Amniotic epithelial cell (primary cell): ENCODE measurements around the gene ZBTB21.
"Not testable (repeated sequence)": the region's sequence is repeated elsewhere in the genome, so short reads cannot be mapped to it uniquely, and the experiment has no call there.

Source experiments
- DNase-seq: peaks from one replicate; pipeline ENCODE4 v3.0.0-alpha.2; 2010; ENCODE audit warnings: low read depth

ZBTB21 gene

DNA sequence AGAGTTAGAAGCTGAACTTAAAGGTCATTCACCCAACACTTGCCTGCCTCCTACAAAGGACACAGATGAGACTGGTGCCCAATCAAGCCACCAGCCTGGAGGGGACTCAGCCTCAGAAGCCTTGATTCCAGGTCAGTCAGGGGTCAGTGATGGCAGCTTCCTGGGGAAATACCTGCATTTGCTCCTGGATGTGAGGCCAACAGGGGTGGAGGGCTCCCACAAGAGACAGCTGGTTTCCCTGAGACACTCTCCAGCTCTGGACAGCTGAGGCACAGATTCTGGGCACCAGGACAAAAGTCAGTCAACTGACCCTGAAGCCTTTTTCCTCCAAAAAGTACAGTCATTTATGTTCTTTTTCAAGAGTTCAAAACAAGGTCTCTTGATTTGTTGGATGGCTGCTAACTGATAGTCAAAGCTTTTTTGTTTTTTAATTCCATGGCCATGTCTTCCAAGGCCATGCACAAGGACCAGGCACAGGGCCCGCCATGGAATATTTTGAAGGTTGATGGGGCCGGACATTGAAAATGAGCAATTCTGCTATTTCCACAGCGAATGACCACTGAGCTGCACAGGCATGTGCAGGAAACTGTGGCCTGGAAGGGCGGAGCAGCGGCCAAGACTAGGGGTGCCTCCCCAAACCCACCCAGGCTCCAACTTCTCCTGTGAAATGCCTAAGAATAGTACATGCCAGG lies 58.1 kb downstream of the ZBTB21 start:
- DNase-seq, result no peak

DNA sequence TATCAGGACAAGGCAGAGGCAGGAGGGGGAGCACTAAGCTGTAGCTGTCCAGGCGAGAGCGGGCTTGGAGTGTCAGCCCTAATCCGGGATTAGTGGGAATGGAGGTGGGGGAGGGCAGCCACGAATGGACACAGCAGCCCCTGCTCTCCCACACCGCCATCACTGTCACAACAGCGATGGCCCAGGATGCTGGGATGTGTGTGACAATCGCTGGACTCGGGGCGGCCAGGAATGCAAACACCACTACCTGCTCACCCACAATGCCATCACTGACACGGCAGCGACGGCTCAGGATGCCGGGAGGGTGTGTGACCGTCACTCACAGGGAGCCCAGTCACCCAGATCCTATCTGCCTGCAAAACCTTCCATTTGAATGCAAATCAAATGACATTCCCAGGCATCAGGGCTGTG lies 59.2 kb downstream of the ZBTB21 start:
- no peak for DNase-seq

DNA sequence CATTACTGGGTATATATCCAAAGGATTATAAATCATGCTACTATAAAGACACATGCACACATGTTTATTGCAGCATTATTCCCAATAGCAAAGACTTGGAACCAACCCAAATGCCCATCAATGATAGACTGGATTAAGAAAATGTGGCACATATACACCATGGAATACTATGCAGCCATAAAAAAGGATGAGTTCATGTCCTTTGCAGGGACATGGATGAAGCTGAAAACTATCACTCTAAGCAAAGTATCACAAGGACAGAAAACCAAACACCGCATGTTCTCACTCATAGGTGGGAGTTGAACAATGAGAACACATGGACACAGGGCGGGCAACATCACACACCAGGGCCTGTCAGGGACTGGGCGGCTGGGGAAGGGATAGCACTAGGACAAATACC lies 60.5 kb downstream of the ZBTB21 start:
- not testable (repeated sequence) for DNase-seq

DNA sequence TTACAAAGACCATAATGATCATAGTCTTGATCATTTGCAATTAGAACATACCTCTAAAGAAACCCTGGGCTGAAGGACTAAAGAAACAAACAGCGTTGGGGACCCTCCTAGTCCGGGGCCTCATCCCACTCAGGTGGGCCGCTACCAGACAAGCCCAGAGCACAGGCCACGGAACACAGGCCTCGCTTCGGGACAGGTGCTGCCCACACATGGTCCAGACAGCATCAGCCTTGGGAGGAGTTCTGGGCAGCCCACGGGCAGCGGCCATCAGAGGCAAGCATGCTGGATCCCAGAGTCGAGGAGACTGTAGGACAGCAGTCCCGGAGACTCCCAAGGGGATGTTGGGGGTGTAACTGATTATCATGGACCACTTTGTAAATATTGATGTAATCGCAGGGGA lies 61.3 kb downstream of the ZBTB21 start:
- no peak for DNase-seq

DNA sequence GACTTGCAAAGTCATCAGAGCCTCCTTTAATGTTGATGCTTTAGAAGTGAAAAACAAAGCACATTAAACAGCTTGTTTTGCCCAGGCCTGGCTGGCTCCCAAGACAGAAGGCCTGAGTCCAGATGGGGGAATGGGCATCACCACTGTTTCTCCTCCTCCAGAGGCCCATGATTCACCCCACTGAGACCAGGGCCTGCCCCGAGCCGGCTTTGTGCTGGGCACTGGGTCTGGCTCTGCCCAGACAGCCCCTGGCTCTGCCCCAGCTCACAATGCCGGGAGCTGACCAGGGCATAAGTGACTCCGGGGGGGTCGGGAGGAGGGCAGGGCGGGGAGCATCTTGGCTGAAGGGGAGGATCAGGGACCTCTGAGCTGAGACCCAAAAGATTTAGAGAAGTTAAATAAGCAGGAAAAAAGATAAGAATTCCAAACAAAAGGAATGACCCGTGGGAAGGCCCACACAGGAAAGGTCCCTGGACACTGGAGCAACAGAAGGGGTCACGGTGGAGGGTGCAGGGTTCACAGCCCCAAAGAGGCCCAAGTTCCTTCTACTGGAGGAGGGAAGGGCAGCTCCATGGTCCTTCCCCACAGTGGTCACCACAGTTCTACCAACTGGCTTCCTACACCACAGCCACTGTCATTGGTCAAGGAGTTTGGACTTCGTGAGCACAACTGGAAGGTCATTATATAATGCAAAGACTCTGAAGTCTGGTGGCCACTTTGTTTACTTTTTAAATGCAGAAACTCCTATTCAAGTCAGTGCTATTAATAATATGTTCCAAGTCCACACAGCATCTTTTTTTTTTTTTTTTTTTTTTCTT lies 61.9 kb downstream of the ZBTB21 start:
- DNase-seq, result peak; percentile 61

DNA sequence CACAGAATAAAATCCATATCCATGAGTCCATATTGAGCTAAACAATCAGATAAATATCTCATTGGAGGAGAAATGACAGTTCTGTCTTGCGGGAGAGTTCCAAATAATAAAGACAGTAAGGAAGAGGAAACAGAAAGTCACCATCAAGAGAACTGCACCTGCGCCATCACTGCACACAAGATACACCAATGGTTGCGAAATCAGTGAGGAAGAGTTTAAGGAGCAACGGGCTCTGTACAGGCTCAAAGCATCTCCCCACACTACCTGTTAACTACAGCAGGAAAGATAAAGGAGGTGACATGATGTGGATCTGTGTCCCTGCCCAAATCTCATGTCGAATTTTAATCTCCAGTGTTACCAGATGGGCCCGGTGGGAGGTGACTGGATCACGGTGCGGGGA lies 64.2 kb downstream of the ZBTB21 start:
- no peak for DNase-seq

DNA sequence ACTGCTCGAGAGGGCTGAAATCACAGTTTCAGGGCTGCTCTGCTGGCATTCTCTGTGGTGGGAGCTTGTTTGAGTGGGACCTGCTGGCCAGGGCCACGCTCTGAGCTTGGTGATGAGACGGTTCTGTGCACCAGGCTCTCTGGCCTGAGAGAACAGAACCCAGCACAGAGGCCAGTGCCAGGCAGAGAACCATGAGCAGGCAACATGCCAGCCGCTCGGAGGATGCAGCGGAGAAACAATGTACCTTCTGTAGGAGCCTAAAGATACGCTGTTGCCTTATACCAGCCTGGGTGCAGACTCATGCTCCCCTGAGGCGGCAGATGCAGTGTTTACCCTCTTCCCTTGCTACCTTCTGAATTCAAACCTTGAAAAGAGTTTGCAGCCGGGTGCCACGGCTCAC lies 66.3 kb downstream of the ZBTB21 start:
- DNase-seq, result no peak

DNA sequence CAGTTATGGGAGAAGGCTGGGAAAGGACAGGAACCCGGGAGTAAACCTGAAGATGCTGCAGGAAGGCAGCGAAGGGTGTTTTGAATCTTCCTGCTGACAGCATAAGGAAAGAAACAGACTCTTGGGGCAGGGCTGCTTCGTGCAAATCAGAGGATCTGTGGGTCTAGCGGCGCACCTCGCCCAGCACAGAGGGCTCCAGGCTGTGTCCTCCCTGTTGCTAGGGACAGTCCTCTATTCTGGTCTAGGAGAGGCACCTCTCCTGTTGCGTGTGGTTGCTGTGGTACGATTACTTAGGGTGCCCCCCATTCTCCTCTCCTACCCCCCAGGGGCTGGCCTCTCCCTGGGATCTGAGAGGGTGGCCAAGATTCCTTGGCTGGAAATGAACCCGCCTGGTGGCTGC lies 67.7 kb downstream of the ZBTB21 start:
- no peak for DNase-seq

DNA sequence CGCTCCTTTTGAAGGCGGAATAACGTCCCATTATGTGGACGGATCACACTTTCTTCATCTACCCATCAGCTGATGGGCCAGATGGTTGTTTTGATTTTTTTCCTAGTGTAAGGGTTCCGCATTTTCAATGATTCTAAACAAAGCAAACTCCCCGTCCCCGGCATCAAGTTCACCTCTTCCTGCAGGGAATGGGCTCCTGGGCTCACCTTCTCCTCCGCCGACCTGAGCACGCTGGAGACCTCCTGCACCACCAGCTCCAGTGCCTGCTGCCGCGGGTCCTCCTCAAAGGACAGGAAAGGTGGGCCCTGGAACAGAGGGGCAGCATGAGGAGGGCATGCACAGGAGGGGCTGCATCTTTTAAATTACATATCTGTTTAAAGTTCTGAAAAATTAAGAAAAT lies 68.2 kb downstream of the ZBTB21 start:
- DNase-seq, result no peak

DNA sequence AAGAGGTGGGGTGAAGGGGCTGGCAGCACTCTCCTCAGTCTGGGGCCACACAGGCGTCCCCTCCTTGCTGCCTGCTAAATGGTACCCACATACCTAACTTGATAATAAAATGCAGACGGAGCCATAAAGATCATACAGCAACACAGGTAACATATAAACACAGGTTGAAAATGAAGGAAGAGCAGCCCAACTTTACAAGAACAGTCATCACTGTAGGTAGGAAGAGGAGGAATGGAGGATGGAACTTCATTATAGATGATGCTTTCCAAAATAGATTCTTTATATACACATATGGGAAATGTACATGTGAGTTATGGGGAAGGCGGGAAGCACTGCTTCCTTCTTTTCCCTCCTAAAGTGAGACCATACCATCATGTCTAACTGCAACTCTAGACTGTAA lies 69.7 kb downstream of the ZBTB21 start:
- no peak for DNase-seq

DNA sequence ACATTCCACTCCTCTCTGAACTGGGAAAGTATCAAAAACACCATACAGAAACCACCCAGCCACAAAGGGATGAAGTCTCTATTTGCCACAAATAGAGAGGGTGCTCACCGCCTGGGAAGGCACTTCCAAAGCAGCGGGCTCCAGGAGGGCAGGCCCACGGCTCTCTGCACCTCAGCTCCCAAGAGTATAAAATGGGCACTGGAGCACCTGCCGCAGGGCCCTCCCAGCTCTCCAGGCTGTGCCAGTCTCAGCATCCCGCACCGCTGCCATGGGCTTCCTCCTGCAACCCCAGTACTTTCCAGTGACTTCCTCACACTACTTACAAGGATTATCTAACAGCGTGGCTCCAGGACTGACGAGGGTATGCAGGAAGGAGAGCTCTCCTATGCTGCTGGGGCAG lies 70.8 kb downstream of the ZBTB21 start:
- DNase-seq, result no peak
